Astrocyte (in vitro differentiated cells and primary cell): ENCODE data around the gene PPP2R5A. TPM values are rescaled to one million over a fixed set of nuclear protein-coding genes. Genes with fewer than 3 reads are reported as not detected.

Experiments
- DNase-seq: peaks from one replicate; pipeline ENCODE4 v3.0.0-alpha.2; 2010; ENCODE audit warnings: low read depth
- FAIRE-seq: peaks from 2 replicates; lab custom pipeline; 2011; peaks lifted over from hg19 to GRCh38; lab: Jason Lieb, UNC
- H2AFZ ChIP-seq: 2 replicates; pipeline ENCODE4 v1.6.0; 2012; ENCODE audit warnings: low read depth, low read length, inconsistent platforms
- H3K27ac ChIP-seq: 2 replicates; pipeline ENCODE4 v1.5.1; 2011; ENCODE audit warnings: low read depth, low read length, inconsistent platforms
- H3K27me3 ChIP-seq: 2 replicates; pipeline ENCODE4 v1.6.0; 2011; ENCODE audit warnings: low read length, inconsistent platforms; ENCODE audit not compliant: insufficient read depth
- H3K36me3 ChIP-seq: 2 replicates; pipeline ENCODE4 v1.5.1; 2011; ENCODE audit warnings: low read length, inconsistent platforms; ENCODE audit not compliant: insufficient read depth
- H3K4me1 ChIP-seq: 2 replicates; pipeline ENCODE4 v1.5.1; 2011; ENCODE audit warnings: low read length, inconsistent platforms; ENCODE audit not compliant: insufficient read depth
- H3K4me2 ChIP-seq: 2 replicates; pipeline ENCODE4 v1.6.0; 2012; ENCODE audit warnings: low read length, inconsistent platforms
- H3K4me3 ChIP-seq: 2 replicates; pipeline ENCODE4 v1.5.1; 2011; ENCODE audit warnings: low read depth, mild to moderate bottlenecking, low read length, inconsistent platforms; ENCODE audit not compliant: insufficient read depth
- H3K79me2 ChIP-seq: 2 replicates; pipeline ENCODE4 v1.6.0; 2012; ENCODE audit warnings: mild to moderate bottlenecking, low read length, inconsistent platforms; ENCODE audit not compliant: insufficient read depth
- H3K9ac ChIP-seq: 2 replicates; pipeline ENCODE4 v1.6.0; 2012; ENCODE audit warnings: mild to moderate bottlenecking, low read length, inconsistent platforms
- H3K9me3 ChIP-seq: 2 replicates; pipeline ENCODE4 v1.5.1; 2012; ENCODE audit warnings: low read depth, mild to moderate bottlenecking, low read length, inconsistent platforms; ENCODE audit not compliant: insufficient read depth
- H4K20me1 ChIP-seq: 2 replicates; pipeline ENCODE4 v1.6.0; 2012; ENCODE audit warnings: low read length, inconsistent platforms; ENCODE audit not compliant: insufficient read depth
- H3K27ac Mint-ChIP-seq: one replicate; pipeline ENCODE4 v1.8.0; 2021; ENCODE audit warnings: mild to moderate bottlenecking, mixed read lengths; ENCODE audit not compliant: unreplicated experiment
- H3K27me3 Mint-ChIP-seq: one replicate; pipeline ENCODE4 v1.8.0; 2021; ENCODE audit warnings: low read depth, mixed read lengths; ENCODE audit not compliant: unreplicated experiment
- H3K36me3 Mint-ChIP-seq: one replicate; pipeline ENCODE4 v1.8.0; 2021; ENCODE audit warnings: low read depth, mixed read lengths; ENCODE audit not compliant: unreplicated experiment
- H3K4me1 Mint-ChIP-seq: one replicate; pipeline ENCODE4 v1.8.0; 2021; ENCODE audit warnings: low read depth, mixed read lengths; ENCODE audit not compliant: unreplicated experiment
- H3K4me3 Mint-ChIP-seq: one replicate; pipeline ENCODE4 v1.8.0; 2021; ENCODE audit warnings: mild to moderate bottlenecking, moderate library complexity, mixed read lengths; ENCODE audit not compliant: unreplicated experiment
- H3K9me3 Mint-ChIP-seq: one replicate; pipeline ENCODE4 v1.8.0; 2021; ENCODE audit warnings: mild to moderate bottlenecking, mixed read lengths; ENCODE audit not compliant: unreplicated experiment
- CTCF ChIP-seq: IDR thresholded peaks from 2 replicates; pipeline ENCODE4 v1.5.1; 2011; ENCODE audit warnings: low read depth, mild to moderate bottlenecking, inconsistent platforms, low read length, moderate library complexity; ENCODE audit not compliant: insufficient read depth
- EZH2 ChIP-seq: IDR thresholded peaks from 2 replicates; pipeline ENCODE4 v1.6.1; 2012; ENCODE audit warnings: mild to moderate bottlenecking, low read length, inconsistent platforms; ENCODE audit not compliant: insufficient read depth
- total RNA-seq: library from RNA; stranded (reverse); gene quantifications from 2 replicates; pipeline ENCODE4 v1.2.1, GENCODE V29; 2021

PPP2R5A gene
- total RNA-seq, 1 donor from 2014 or later: 13.2 TPM

DNA sequence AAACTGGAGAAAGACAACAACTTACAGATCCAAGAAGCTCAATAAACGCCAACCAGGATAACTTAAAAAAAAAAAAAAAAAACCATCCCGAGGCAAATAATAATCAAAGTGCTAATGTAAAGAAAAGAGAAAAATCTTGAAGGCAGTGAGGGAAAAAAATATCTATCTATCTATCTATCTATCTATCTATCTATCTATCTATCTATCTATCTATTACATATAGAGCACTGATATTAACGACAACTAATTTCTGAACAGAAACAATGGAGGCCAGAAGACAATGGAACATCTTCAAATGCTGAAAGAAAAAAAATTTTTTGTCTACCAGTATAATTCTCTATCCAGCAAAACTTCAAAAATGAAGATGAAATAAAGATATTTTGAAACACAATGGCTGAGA, 111.4 kb downstream of the PPP2R5A start:
- peaks cover 25% of the 10 kb centered on the region for H3K36me3 Mint-ChIP-seq
- Histone ChIP-seq H3K27ac (no peak overlapping the region), H3K4me3 (no peak overlapping the region), H3K27me3 (no peaks in the 10 kb centered on the region), H3K36me3 (no peaks in the 10 kb centered on the region), H4K20me1 (no peaks in the 10 kb centered on the region), H3K4me2 (no peak overlapping the region), H3K9ac (no peak overlapping the region), H3K79me2 (no peaks in the 10 kb centered on the region), H3K9me3 (peaks cover 4% of the 10 kb centered on the region), H2AFZ (no peak overlapping the region), H3K4me1 (no peaks in the 10 kb centered on the region)
- DNase-seq (no peak), FAIRE-seq (no peak)
- H3K27ac Mint-ChIP-seq: no peak overlapping the region
- H3K27me3 Mint-ChIP-seq: no peaks in the 10 kb centered on the region
- no peak overlapping the region for H3K4me3 Mint-ChIP-seq
- TF ChIP-seq CTCF (no peak), EZH2 (no peak)
- H3K9me3 Mint-ChIP-seq: peaks cover 21% of the 10 kb centered on the region
- no peaks in the 10 kb centered on the region for H3K4me1 Mint-ChIP-seq

GRCh38 chr1:212397171-212397570, 112.0 kb downstream of the PPP2R5A start:
- FAIRE-seq: no peak
- Histone ChIP-seq H3K9ac (no peak overlapping the region), H3K36me3 (no peaks in the 10 kb centered on the region), H3K27me3 (no peaks in the 10 kb centered on the region), H3K4me2 (no peak overlapping the region), H4K20me1 (no peaks in the 10 kb centered on the region), H2AFZ (no peak overlapping the region), H3K4me3 (no peak overlapping the region), H3K27ac (no peak overlapping the region), H3K79me2 (no peaks in the 10 kb centered on the region), H3K4me1 (peaks cover 2% of the 10 kb centered on the region), H3K9me3 (peaks cover 4% of the 10 kb centered on the region)
- no peak for DNase-seq
- Mint-ChIP-seq H3K4me3 (no peak overlapping the region), H3K27ac (no peak overlapping the region), H3K4me1 (peaks cover under 1% of the 10 kb centered on the region), H3K36me3 (peaks cover 22% of the 10 kb centered on the region), H3K27me3 (no peaks in the 10 kb centered on the region), H3K9me3 (peaks cover 21% of the 10 kb centered on the region)
- TF ChIP-seq EZH2 (no peak), CTCF (no peak)

DNA sequence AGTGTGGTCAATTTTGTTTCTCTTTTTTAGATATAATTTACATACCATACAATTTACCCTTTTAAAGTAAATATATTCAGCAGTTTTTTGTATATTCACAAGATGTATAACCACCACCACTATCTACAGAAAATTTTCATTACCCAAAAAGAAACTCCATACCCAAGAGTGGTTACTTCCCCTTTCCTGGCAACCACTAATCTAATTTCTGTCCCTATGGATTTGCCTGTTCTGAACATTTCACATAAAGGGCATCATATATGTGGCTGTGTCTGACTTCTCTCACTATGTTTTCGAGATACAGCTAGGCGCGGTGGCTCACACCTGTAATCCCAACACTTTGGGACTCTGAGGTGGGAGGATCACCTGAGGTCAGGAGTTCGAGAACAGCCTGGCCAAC, 115.8 kb downstream of the PPP2R5A start:
- peaks cover 10% of the 10 kb centered on the region for H3K9me3 Mint-ChIP-seq
- H3K27me3 Mint-ChIP-seq: no peaks in the 10 kb centered on the region
- Histone ChIP-seq H3K9ac (no peak overlapping the region), H3K9me3 (peaks cover 4% of the 10 kb centered on the region), H3K27ac (no peak overlapping the region), H3K4me3 (no peak overlapping the region), H3K79me2 (no peaks in the 10 kb centered on the region), H3K36me3 (no peaks in the 10 kb centered on the region), H3K4me2 (no peak overlapping the region), H4K20me1 (no peaks in the 10 kb centered on the region), H2AFZ (no peak overlapping the region), H3K27me3 (no peaks in the 10 kb centered on the region), H3K4me1 (peaks cover 3% of the 10 kb centered on the region)
- no peak overlapping the region for H3K27ac Mint-ChIP-seq
- peaks cover 29% of the 10 kb centered on the region for H3K36me3 Mint-ChIP-seq
- H3K4me1 Mint-ChIP-seq: peaks cover 4% of the 10 kb centered on the region
- H3K4me3 Mint-ChIP-seq: no peak overlapping the region
- TF ChIP-seq EZH2 (no peak), CTCF (no peak)
- no peak for FAIRE-seq
- DNase-seq: no peak
